Smooth muscle cell (in vitro differentiated cells): ENCODE measurements around the gene MACROH2A2. TPM values are rescaled to one million over a fixed set of nuclear protein-coding genes. Genes with fewer than 3 reads are reported as not detected.

Experiments
- DNase-seq: peaks from one replicate; lab custom pipeline; 2025; ENCODE audit not compliant: unreplicated experiment; lab: John Stamatoyannopoulos, UW
- H2AFZ ChIP-seq: fragments of 200-600 bp; sonication (generic); 2 replicates; pipeline ENCODE4 v1.6.0; 2016; ENCODE audit warnings: antibody characterized with exemption, low read depth, mild to moderate bottlenecking
- H3F3A ChIP-seq: fragments of 200-600 bp; sonication (generic); 2 replicates; pipeline ENCODE4 v1.6.0; 2017; ENCODE audit warnings: antibody characterized with exemption, low read depth
- H3K27ac ChIP-seq: fragments of 200-600 bp; sonication (generic); 2 replicates; pipeline ENCODE4 v1.5.1; 2016; ENCODE audit warnings: low read depth, mild to moderate bottlenecking
- H3K27me3 ChIP-seq: fragments of 200-600 bp; sonication (generic); 2 replicates; pipeline ENCODE4 v1.6.1; 2016; ENCODE audit warnings: low read depth, mild to moderate bottlenecking
- H3K36me3 ChIP-seq: fragments of 200-600 bp; sonication (generic); 2 replicates; pipeline ENCODE4 v1.5.1; 2016; ENCODE audit warnings: low read depth
- H3K4me1 ChIP-seq: fragments of 200-600 bp; sonication (generic); 2 replicates; pipeline ENCODE4 v1.5.1; 2016; ENCODE audit warnings: low read depth
- H3K4me2 ChIP-seq: fragments of 200-600 bp; sonication (generic); 2 replicates; pipeline ENCODE4 v1.6.0; 2016; ENCODE audit warnings: mild to moderate bottlenecking
- H3K4me3 ChIP-seq: fragments of 200-600 bp; sonication (generic); 2 replicates; pipeline ENCODE4 v1.5.1; 2016; ENCODE audit warnings: mild to moderate bottlenecking
- H3K79me2 ChIP-seq: fragments of 200-600 bp; sonication (generic); 2 replicates; pipeline ENCODE4 v1.6.0; 2016; ENCODE audit warnings: low read depth, mild to moderate bottlenecking
- H3K9ac ChIP-seq: fragments of 200-600 bp; sonication (generic); 2 replicates; pipeline ENCODE4 v1.6.0; 2016; ENCODE audit warnings: low read depth
- H3K9me3 ChIP-seq: fragments of 200-600 bp; sonication (generic); replicated peaks from 2 replicates; pipeline ENCODE4 v1.5.1; 2016; ENCODE audit warnings: low read depth
- H4K20me1 ChIP-seq: fragments of 200-600 bp; sonication (generic); 2 replicates; pipeline ENCODE4 v1.6.0; 2016; ENCODE audit warnings: low read depth
- WGBS: methylation state at CpG from one replicate; pipeline ENCODE4 v1.1.7; 2016; ENCODE audit warnings: low lambda C conversion rate; 5-methylcytosine and 5-hydroxymethylcytosine counted together
- polyA plus RNA-seq: library from polyadenylated mRNA; unstranded; fragments of >200 nt; fragmentation: Nextera tagmentation; extraction: Ambion mirVana; gene quantifications from 2 replicates; pipeline ENCODE4 v1.2.1, GENCODE V29; 2016
- total RNA-seq: library from RNA; depleted of rRNA; stranded (reverse); fragments of >200 nt; gene quantifications from 2 replicates; pipeline ENCODE4 v1.2.3, GENCODE V29; 2014
- TF ChIP-seq, protein P1 (sequence below): fragments of 200-600 bp; sonication (generic); IDR thresholded peaks from 2 replicates; pipeline ENCODE4 v1.5.1; 2017; ENCODE audit warnings: borderline replicate concordance, mild to moderate bottlenecking, antibody characterized with exemption; ENCODE audit not compliant: insufficient read depth, poor library complexity, severe bottlenecking

The MACROH2A2 gene
- total and polyA plus RNA-seq, 2 experiments from 2014 or later, result 13.4 to 14.0 TPM

DNA sequence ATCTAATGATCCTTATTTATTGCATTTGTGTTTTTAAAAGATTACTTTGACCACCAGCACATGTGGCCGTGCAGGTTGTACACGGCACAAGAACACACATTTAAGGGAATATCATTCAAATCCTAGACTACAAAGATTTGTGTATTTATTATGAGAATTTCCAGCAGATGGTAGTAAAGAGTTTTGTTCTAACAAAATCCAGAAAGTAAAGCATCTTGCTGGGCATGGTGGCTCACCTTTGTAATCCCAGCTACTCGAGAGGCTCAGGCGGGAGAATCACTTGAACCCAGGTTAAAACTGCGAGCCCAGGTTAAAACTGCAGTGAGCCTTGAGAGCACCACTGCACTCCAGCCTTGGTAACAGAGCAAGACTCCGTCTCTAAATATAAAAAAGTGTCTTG is 31.5 kb downstream of the MACROH2A2 start:
- Histone ChIP-seq H3K4me3 (no peak overlapping the region), H4K20me1 (no peaks in the 10 kb centered on the region), H3K27me3 (no peaks in the 10 kb centered on the region), H3K9ac (no peak overlapping the region), H3K27ac (no peak overlapping the region), H2AFZ (no peak overlapping the region), H3K4me1 (no peaks in the 10 kb centered on the region), H3K4me2 (no peak overlapping the region), H3K79me2 (no peaks in the 10 kb centered on the region), H3K36me3 (no peaks in the 10 kb centered on the region), H3F3A (no peaks in the 10 kb centered on the region), H3K9me3 (no peaks in the 10 kb centered on the region)
- TF ChIP-seq, protein P1, sequence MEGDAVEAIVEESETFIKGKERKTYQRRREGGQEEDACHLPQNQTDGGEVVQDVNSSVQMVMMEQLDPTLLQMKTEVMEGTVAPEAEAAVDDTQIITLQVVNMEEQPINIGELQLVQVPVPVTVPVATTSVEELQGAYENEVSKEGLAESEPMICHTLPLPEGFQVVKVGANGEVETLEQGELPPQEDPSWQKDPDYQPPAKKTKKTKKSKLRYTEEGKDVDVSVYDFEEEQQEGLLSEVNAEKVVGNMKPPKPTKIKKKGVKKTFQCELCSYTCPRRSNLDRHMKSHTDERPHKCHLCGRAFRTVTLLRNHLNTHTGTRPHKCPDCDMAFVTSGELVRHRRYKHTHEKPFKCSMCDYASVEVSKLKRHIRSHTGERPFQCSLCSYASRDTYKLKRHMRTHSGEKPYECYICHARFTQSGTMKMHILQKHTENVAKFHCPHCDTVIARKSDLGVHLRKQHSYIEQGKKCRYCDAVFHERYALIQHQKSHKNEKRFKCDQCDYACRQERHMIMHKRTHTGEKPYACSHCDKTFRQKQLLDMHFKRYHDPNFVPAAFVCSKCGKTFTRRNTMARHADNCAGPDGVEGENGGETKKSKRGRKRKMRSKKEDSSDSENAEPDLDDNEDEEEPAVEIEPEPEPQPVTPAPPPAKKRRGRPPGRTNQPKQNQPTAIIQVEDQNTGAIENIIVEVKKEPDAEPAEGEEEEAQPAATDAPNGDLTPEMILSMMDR, result no peak
- no peak for DNase-seq
- WGBS, result 97% methylated on average over 6 of the region's 6 CpGs

DNA sequence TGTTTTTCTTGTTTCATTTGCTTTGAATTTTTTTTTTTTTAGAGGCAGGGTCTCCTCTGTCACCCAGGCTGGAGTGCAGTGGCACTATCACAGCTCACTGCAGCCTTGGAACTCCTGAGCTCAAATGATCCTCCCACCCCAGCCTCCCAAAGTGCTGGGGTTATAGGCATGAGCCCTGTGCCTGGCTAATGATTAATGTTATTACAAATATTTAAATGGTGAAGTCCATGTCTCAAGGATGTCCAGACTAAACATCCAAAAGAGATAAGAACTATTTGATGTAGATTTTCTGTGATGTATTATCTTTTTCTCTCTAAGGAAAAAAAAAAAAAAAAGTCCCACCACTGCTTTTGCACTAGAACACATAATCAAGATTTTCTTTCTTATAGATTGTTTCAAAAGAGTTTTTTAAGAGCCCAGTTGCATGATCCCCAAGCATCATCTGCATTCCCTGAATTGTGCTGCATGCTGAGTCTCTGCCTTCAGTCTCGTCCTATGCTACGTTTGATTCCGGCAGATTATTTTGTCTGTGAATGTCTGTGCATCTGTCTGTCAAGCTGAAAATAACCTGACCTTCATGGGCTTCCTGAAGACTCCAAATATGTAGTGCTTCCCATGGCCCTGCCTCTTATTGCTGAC is 33.4 kb downstream of the MACROH2A2 start:
- Histone ChIP-seq H3K27ac (no peak overlapping the region), H4K20me1 (no peaks in the 10 kb centered on the region), H3K4me2 (no peak overlapping the region), H3K36me3 (no peaks in the 10 kb centered on the region), H3K4me1 (no peaks in the 10 kb centered on the region), H3K4me3 (no peak overlapping the region), H3K27me3 (no peaks in the 10 kb centered on the region), H3K79me2 (no peaks in the 10 kb centered on the region), H3K9me3 (no peaks in the 10 kb centered on the region), H3K9ac (no peak overlapping the region), H3F3A (no peaks in the 10 kb centered on the region), H2AFZ (no peak overlapping the region)
- no peak for DNase-seq
- TF ChIP-seq, protein P1, result no peak
- 88% methylated on average over 3 of the region's 3 CpGs for WGBS

DNA sequence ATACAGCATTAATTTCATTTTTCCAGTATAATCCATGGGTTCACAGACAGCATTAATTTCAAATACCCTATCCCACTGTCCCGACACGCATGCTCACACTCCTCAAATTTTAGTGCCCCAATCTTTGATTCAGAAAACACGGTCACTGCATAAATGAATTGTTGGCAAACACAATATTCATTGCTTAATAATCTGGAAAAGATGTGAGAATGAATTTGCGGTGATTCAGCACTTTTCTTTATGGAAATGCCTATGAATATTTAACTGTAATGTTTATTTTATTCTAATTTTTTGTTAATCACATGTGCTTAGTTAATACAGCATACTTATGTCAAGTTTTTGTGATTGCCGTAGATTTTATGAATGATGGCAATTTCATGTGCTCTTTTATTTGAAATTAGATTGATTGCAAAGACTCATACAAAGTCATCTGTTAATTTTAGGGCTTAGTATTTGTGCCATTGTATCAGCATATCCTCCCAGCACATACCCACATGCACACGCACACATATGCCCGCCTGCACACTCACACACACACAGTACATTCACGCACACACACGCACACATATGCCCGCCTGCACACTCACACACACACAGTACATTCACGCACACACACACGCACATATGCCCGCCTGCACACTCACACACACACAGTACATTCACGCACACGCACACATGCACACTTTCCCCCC is 35.1 kb downstream of the MACROH2A2 start:
- Histone ChIP-seq H3K36me3 (no peaks in the 10 kb centered on the region), H3F3A (no peaks in the 10 kb centered on the region), H3K4me3 (no peak overlapping the region), H4K20me1 (no peaks in the 10 kb centered on the region), H3K27ac (no peak overlapping the region), H3K4me2 (no peak overlapping the region), H3K27me3 (no peaks in the 10 kb centered on the region), H3K79me2 (no peaks in the 10 kb centered on the region), H3K4me1 (no peaks in the 10 kb centered on the region), H2AFZ (no peak overlapping the region), H3K9me3 (no peaks in the 10 kb centered on the region), H3K9ac (no peak overlapping the region)
- no peak for DNase-seq
- 97% methylated on average over 13 of the region's 15 CpGs for WGBS
- TF ChIP-seq, protein P1, result no peak
